ENCODE measurements around the gene FOXP1. TPM values are rescaled to one million over a fixed set of nuclear protein-coding genes. Genes with fewer than 3 reads are reported as not detected.

The FOXP1 gene
- total RNA-seq, 2 donors from 2014 or later = 41.7 to 94.3 TPM

DNA sequence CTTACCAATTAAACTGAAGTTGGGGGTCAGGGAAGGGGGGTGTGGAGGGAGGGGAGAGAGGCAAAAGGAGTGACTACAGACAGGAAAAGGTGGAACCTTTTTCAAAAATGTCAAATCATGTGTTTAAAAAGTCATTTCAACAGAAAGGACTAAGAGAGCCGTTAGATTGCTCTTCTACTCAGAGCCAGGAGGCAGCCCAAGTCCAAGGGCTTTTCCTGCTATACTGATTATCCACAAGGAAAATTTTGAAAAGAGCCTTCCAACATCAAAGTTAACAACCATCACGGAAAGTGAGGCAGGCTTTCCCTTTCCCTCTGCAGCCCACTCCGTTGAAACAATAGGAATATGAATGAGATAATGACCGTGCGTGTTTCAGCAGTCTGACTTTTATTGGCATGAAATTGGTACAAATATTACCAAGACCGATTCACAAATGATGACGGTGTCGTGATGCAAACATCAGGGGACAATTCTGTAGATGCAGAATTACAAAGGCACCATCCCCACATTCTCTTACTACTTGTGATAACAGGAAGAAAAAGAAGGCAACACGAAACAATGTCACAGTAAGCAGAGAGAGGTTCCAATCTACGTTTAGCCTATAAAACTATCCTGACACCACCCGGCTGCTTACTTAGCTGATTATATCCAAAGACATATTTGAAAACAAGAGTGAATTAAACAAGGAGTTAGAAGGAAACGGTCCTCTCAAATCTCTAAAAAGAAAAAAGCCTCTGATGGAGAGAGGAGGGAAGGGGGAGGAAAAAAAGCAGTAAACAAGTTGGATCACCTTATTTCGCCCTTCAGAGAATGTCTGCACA, 453.7 kb downstream of the FOXP1 start:
- Mint-ChIP-seq H3K4me3 (peak overlapping the region; percentile 33), H3K4me1 (peaks cover 70% of the 10 kb centered on the region), H3K27me3 (ENCODE audit: insufficient read depth) (no peaks in the 10 kb centered on the region), H3K9me3 (no peaks in the 10 kb centered on the region), H3K36me3 (ENCODE audit: low read depth) (no peaks in the 10 kb centered on the region), H3K27ac (peak overlapping the region; percentile 89)
- no peak for DNase-seq
- Histone ChIP-seq H3K9me3 (ENCODE audit: control insufficient read depth, low read length) (no peaks in the 10 kb centered on the region), H3K4me3 (ENCODE audit: low read length) (peak overlapping the region; percentile 51), H3K9ac (ENCODE audit: extremely low read depth, low read length, poor library complexity, severe bottlenecking) (no peak overlapping the region), H3K36me3 (ENCODE audit: control insufficient read depth, insufficient read depth, low read length) (no peaks in the 10 kb centered on the region), H3K4me1 (ENCODE audit: control insufficient read depth, insufficient read depth, low read length) (peaks cover 17% of the 10 kb centered on the region), H3K27ac (ENCODE audit: low read depth, low read length) (peak overlapping the region; percentile 55), H3K27me3 (ENCODE audit: control insufficient read depth, insufficient read depth, low read length, poor library complexity, severe bottlenecking) (no peaks in the 10 kb centered on the region)
- 22 to 45% methylated on average over 8 to 12 of the region's 13 CpGs for WGBS, 2 experiments (ENCODE audit: insufficient coverage in 1 of 2, insufficient read length in 1 of 2)
- TF ChIP-seq CTCF (conservative IDR thresholded peaks at IDR 0.05) = no peak

DNA sequence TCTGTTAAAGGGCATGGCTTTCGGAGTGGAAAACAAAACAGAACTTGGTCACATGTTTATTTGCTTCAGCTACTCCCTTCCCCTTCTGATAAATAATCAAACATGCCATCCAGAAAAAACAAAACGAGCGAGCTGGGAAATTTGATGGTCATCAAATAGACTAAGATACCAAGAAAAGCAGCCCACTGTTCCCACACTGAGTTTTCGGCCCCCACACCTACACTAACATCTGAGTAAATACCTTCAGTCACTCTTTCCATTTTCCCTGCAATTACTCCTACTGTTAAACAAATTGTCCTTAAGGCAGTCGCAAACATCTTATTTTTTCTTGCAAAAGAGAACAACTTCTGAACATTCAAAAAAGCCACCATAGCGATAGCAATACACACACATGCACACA, 454.6 kb downstream of the FOXP1 start:
- H3K4me1 Mint-ChIP-seq = peaks cover 64% of the 10 kb centered on the region
- H3K4me3 Mint-ChIP-seq = no peak overlapping the region
- 70 to 71% methylated on average over 3 to 6 of the region's 6 CpGs for WGBS, 2 experiments (ENCODE audit: insufficient coverage in 1 of 2, insufficient read length in 1 of 2)
- no peak overlapping the region for H3K9ac ChIP-seq (ENCODE audit: extremely low read depth, low read length, poor library complexity, severe bottlenecking)
- no peak for TF ChIP-seq CTCF (conservative IDR thresholded peaks at IDR 0.05)
- no peaks in the 10 kb centered on the region for H3K9me3 Mint-ChIP-seq
- H3K36me3 ChIP-seq (ENCODE audit: control insufficient read depth, insufficient read depth, low read length) = no peaks in the 10 kb centered on the region
- no peak overlapping the region for H3K4me3 ChIP-seq (ENCODE audit: low read length)
- no peaks in the 10 kb centered on the region for H3K36me3 Mint-ChIP-seq (ENCODE audit: low read depth)
- H3K27me3 ChIP-seq (ENCODE audit: control insufficient read depth, insufficient read depth, low read length, poor library complexity, severe bottlenecking) = no peaks in the 10 kb centered on the region
- H3K27ac Mint-ChIP-seq = no peak overlapping the region
- no peak overlapping the region for H3K27ac ChIP-seq (ENCODE audit: low read depth, low read length)
- H3K9me3 ChIP-seq (ENCODE audit: control insufficient read depth, low read length) = no peaks in the 10 kb centered on the region
- peaks cover 16% of the 10 kb centered on the region for H3K4me1 ChIP-seq (ENCODE audit: control insufficient read depth, insufficient read depth, low read length)
- no peaks in the 10 kb centered on the region for H3K27me3 Mint-ChIP-seq (ENCODE audit: insufficient read depth)
- DNase-seq = no peak

- TF ChIP-seq CTCF (conservative IDR thresholded peaks at IDR 0.05) = no peak
- H3K27ac Mint-ChIP-seq = no peak overlapping the region
- no peak overlapping the region for H3K4me3 ChIP-seq (ENCODE audit: low read length)
- peaks cover 61% of the 10 kb centered on the region for H3K4me1 Mint-ChIP-seq
- no peak overlapping the region for H3K27ac ChIP-seq (ENCODE audit: low read depth, low read length)
- no peaks in the 10 kb centered on the region for H3K27me3 ChIP-seq (ENCODE audit: control insufficient read depth, insufficient read depth, low read length, poor library complexity, severe bottlenecking)
- no peaks in the 10 kb centered on the region for H3K36me3 Mint-ChIP-seq (ENCODE audit: low read depth)
- no peak overlapping the region for H3K4me3 Mint-ChIP-seq
- H3K9me3 Mint-ChIP-seq = no peaks in the 10 kb centered on the region
- DNase-seq = no peak
- no peak overlapping the region for H3K9ac ChIP-seq (ENCODE audit: extremely low read depth, low read length, poor library complexity, severe bottlenecking)
- H3K36me3 ChIP-seq (ENCODE audit: control insufficient read depth, insufficient read depth, low read length) = no peaks in the 10 kb centered on the region
- H3K27me3 Mint-ChIP-seq (ENCODE audit: insufficient read depth) = no peaks in the 10 kb centered on the region
- H3K4me1 ChIP-seq (ENCODE audit: control insufficient read depth, insufficient read depth, low read length) = peaks cover 9% of the 10 kb centered on the region
- H3K9me3 ChIP-seq (ENCODE audit: control insufficient read depth, low read length) = no peaks in the 10 kb centered on the region
- 92 to 99% methylated on average over 7 of the region's 7 CpGs for WGBS, 2 experiments (ENCODE audit: insufficient coverage in 1 of 2, insufficient read length in 1 of 2)
Measured at GRCh38 chr3:71127844-71128243, 455.7 kb downstream of the FOXP1 start.
